Measurements from ENCODE around the gene SRD5A3.

SRD5A3 gene

DNA sequence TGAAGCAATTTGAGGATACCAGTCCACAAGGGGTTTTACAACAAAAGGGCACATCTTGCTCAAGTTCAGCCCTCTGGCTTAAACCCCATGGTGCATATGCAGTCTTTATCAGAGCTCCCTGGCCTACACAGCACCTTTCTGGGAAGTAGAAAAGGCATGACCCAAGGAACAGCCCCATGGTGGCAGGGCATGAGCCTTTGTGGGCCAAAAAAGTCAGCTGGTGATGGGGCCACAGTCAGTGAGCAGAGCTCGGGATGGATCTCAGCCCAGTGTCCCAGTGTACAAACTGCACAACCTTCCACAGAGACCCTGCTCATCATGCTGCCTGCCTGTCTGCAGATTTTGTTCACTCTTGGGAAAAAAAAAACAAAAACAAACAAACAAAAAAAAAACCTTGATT is 27.4 kb downstream of the SRD5A3 start:
- Histone ChIP-seq H3K79me2 (ENCODE audit: control insufficient read depth, insufficient read depth, low read length, unreplicated experiment) (no peaks in the 10 kb centered on the region), H3K4me1 (ENCODE audit: control insufficient read depth, insufficient read depth, low read length, unreplicated experiment) (no peaks in the 10 kb centered on the region), H3K36me3 (ENCODE audit: insufficient read depth, low read length) (no peaks in the 10 kb centered on the region), H2AFZ (ENCODE audit: low read length, unreplicated experiment) (no peak overlapping the region), H3K27ac (ENCODE audit: low read depth, low read length) (no peak overlapping the region), H3K4me3 (ENCODE audit: low read depth, low read length) (no peak overlapping the region), H3K27me3 (ENCODE audit: insufficient read depth, low read length) (no peaks in the 10 kb centered on the region)

DNA sequence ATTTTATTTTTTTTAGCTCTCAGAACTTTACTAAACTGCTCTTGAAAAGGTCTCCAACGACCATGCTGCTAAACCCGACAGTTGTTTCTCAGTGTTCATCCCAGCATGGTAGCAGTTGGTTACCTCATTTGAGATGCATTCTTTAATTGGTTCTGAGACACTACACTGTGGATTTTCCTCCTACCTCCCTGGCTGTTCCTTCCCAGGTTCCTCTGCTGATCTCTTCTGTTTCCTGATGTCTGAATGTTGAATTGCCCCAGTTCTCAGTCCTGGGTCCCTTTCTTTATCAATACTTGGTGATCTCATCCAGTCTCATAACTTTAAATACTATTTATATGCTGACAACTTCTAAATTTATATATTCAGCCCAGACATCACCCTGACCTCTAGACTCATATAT is 30.7 kb downstream of the SRD5A3 start:
- Histone ChIP-seq H3K36me3 (ENCODE audit: insufficient read depth, low read length) (no peaks in the 10 kb centered on the region), H3K27me3 (ENCODE audit: insufficient read depth, low read length) (no peaks in the 10 kb centered on the region), H2AFZ (ENCODE audit: low read length, unreplicated experiment) (no peak overlapping the region), H3K79me2 (ENCODE audit: control insufficient read depth, insufficient read depth, low read length, unreplicated experiment) (no peaks in the 10 kb centered on the region), H3K27ac (ENCODE audit: low read depth, low read length) (no peak overlapping the region), H3K4me3 (ENCODE audit: low read depth, low read length) (no peak overlapping the region), H3K4me1 (ENCODE audit: control insufficient read depth, insufficient read depth, low read length, unreplicated experiment) (peaks cover 4% of the 10 kb centered on the region)

DNA sequence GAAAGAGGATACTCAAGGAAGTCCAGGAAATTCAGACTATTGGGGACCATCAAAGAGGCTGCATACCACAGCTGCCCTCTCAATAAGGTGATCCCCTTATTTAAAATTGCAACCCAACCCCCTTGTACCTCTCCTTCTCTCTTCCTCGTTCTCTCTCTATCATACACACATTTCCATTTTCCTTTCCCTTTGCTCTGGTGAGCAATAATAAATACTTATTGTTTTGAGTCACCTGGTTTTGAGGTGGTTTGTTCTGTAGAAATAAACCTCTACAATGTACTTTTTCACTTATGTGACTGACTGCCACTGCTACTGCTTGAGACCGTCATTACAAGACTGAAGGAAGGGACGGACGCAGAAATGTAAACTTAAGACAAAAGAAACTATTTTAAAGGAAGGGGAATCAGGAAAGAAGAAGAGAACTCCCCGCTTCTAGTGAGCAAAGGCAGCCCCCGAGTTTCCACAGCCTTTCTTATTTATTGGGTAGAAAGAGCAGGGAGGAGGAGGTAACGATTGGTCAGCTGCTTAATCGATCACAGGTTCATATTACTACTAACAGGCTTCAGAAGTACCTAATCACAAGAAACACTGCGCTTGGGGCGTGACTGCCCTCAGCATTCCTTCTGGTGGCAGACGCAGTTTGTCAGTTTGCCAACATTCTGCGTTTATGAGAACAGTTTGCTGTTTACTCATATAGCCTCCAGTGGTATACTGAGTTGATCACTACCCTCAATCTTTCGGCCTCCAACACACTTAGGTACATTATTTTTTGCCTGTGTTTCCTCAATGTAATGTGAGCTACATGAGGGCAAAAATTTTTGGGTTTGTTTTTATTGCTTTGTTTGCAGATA is 32.8 kb downstream of the SRD5A3 start:
- no peak overlapping the region for H3K4me3 ChIP-seq (ENCODE audit: low read depth, low read length)
- no peaks in the 10 kb centered on the region for H3K36me3 ChIP-seq (ENCODE audit: insufficient read depth, low read length)
- no peaks in the 10 kb centered on the region for H3K79me2 ChIP-seq (ENCODE audit: control insufficient read depth, insufficient read depth, low read length, unreplicated experiment)
- peaks cover 10% of the 10 kb centered on the region for H3K4me1 ChIP-seq (ENCODE audit: control insufficient read depth, insufficient read depth, low read length, unreplicated experiment)
- no peak overlapping the region for H3K27ac ChIP-seq (ENCODE audit: low read depth, low read length)
- H3K27me3 ChIP-seq (ENCODE audit: insufficient read depth, low read length): no peaks in the 10 kb centered on the region
- H2AFZ ChIP-seq (ENCODE audit: low read length, unreplicated experiment): peak overlapping the region; percentile 62

DNA sequence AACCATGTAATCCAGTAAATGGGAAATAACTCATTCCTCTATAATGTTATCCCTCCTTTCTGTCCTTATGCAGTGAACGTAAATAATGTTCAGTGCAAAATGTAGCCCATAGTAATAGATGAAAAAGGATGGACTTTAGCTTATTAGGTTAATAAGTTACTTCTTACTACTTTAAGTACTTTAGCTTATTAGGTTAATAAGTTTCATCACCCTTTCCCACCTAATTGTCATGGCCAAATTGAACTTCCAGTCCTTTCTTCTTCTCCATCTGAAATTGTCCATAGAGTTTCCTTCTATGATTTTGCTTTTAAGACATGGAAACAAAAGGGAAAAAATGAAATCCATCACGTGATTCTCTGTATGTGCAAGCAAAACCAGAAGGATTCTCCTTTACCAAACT is 34.5 kb downstream of the SRD5A3 start:
- no peak overlapping the region for H3K27ac ChIP-seq (ENCODE audit: low read depth, low read length)
- H3K79me2 ChIP-seq (ENCODE audit: control insufficient read depth, insufficient read depth, low read length, unreplicated experiment): no peaks in the 10 kb centered on the region
- no peak overlapping the region for H3K4me3 ChIP-seq (ENCODE audit: low read depth, low read length)
- no peak overlapping the region for H2AFZ ChIP-seq (ENCODE audit: low read length, unreplicated experiment)
- no peaks in the 10 kb centered on the region for H3K36me3 ChIP-seq (ENCODE audit: insufficient read depth, low read length)
- H3K4me1 ChIP-seq (ENCODE audit: control insufficient read depth, insufficient read depth, low read length, unreplicated experiment): peaks cover 10% of the 10 kb centered on the region
- H3K27me3 ChIP-seq (ENCODE audit: insufficient read depth, low read length): no peaks in the 10 kb centered on the region

DNA sequence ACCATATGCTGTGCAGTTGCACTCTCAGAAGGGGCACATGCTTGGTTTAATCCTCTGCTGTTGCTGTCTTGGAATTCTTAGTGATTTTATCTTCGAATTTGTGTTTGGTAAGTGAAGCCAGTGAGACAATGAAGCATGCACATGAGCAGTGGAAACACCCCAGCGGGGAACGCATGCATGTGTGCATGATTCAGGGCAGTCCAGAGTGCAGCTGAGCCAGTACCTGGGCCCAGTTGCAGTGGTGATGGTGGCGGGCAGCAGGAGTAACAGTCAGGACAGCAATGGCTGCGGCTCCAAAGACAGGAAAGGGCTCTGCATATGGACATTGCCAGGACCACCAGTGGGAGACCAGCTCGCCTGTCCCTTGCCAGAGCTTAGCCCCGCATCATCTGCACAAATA is 35.5 kb downstream of the SRD5A3 start:
- H2AFZ ChIP-seq (ENCODE audit: low read length, unreplicated experiment): peak overlapping the region; percentile 94
- no peaks in the 10 kb centered on the region for H3K36me3 ChIP-seq (ENCODE audit: insufficient read depth, low read length)
- no peaks in the 10 kb centered on the region for H3K27me3 ChIP-seq (ENCODE audit: insufficient read depth, low read length)
- H3K4me3 ChIP-seq (ENCODE audit: low read depth, low read length): no peak overlapping the region
- H3K79me2 ChIP-seq (ENCODE audit: control insufficient read depth, insufficient read depth, low read length, unreplicated experiment): no peaks in the 10 kb centered on the region
- no peak overlapping the region for H3K27ac ChIP-seq (ENCODE audit: low read depth, low read length)
- peaks cover 10% of the 10 kb centered on the region for H3K4me1 ChIP-seq (ENCODE audit: control insufficient read depth, insufficient read depth, low read length, unreplicated experiment)

DNA sequence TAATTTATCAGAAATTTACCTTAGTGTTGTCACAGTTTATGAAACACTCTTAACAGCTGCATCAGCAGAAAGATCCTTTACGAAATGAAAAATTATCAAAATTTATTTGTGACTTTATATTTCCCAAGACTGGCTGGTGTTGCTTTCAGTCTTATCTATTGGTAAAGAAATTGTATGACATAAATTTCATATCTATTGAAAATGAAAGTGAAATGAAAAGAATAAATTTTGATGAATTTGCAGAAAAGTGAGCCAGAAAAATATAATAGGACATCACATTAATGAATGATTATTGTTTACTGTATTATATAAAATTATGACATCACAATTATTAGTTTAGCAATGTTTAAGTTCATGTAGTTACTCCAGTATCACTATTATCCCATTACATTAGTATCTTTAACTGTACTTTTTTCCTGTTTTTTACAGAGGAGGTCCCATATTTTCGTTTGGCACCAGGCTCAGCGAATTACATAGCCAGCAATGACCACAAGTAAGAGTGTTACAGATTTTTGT is 36.5 kb downstream of the SRD5A3 start:
- no peaks in the 10 kb centered on the region for H3K27me3 ChIP-seq (ENCODE audit: insufficient read depth, low read length)
- no peaks in the 10 kb centered on the region for H3K36me3 ChIP-seq (ENCODE audit: insufficient read depth, low read length)
- H3K4me3 ChIP-seq (ENCODE audit: low read depth, low read length): peak overlapping the region; percentile 48
- no peaks in the 10 kb centered on the region for H3K79me2 ChIP-seq (ENCODE audit: control insufficient read depth, insufficient read depth, low read length, unreplicated experiment)
- H3K27ac ChIP-seq (ENCODE audit: low read depth, low read length): no peak overlapping the region
- peak overlapping the region; percentile 94 for H2AFZ ChIP-seq (ENCODE audit: low read length, unreplicated experiment)
- peaks cover 10% of the 10 kb centered on the region for H3K4me1 ChIP-seq (ENCODE audit: control insufficient read depth, insufficient read depth, low read length, unreplicated experiment)

DNA sequence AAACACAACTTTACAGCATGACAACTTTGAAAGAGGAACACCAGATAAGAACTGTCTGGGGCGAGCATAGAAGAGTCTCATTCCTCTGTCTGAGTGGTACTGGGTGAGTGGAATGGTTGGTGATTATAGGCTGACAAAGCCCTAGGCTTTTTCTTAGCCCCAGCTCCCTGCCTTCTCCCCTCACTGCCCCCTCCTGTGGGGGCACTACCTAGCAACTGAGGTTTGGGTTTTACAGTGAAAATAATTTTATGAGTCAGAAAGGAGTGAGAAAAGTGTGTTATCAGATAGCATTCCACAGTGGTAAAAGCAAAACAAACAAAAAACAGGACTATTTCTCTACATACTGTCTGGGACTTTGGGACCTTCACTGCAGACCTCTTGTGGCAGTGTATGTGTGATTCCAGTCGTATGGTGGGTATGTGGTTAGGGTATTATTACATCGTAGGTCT is 39.2 kb downstream of the SRD5A3 start:
- Histone ChIP-seq H3K4me3 (ENCODE audit: low read depth, low read length) (no peak overlapping the region), H3K79me2 (ENCODE audit: control insufficient read depth, insufficient read depth, low read length, unreplicated experiment) (no peaks in the 10 kb centered on the region), H3K4me1 (ENCODE audit: control insufficient read depth, insufficient read depth, low read length, unreplicated experiment) (peaks cover 10% of the 10 kb centered on the region), H3K36me3 (ENCODE audit: insufficient read depth, low read length) (no peaks in the 10 kb centered on the region), H3K27ac (ENCODE audit: low read depth, low read length) (no peak overlapping the region), H3K27me3 (ENCODE audit: insufficient read depth, low read length) (no peaks in the 10 kb centered on the region), H2AFZ (ENCODE audit: low read length, unreplicated experiment) (no peak overlapping the region)

DNA sequence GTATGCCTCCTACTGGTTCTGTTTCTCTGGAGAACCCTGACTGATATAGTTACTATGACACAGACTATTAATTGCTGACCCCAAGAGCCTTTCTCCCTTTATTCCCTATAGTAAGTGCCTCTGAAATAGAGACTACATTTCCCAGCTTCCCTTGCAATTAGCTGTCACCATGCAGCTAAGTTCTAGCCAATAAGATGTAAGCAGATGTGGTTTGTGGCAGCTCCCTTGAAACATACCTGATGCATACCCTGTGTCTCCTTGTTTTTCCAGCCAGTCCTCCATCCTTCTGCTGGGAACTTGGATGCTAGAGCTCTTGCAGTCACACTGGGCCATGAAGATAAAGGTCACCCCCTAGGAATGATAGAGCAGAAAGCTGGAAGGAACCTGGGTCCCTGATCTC is 40.0 kb downstream of the SRD5A3 start:
- no peak overlapping the region for H3K4me3 ChIP-seq (ENCODE audit: low read depth, low read length)
- no peaks in the 10 kb centered on the region for H3K36me3 ChIP-seq (ENCODE audit: insufficient read depth, low read length)
- H3K27ac ChIP-seq (ENCODE audit: low read depth, low read length): no peak overlapping the region
- H3K4me1 ChIP-seq (ENCODE audit: control insufficient read depth, insufficient read depth, low read length, unreplicated experiment): peaks cover 10% of the 10 kb centered on the region
- H3K27me3 ChIP-seq (ENCODE audit: insufficient read depth, low read length): no peaks in the 10 kb centered on the region
- H2AFZ ChIP-seq (ENCODE audit: low read length, unreplicated experiment): no peak overlapping the region
- no peaks in the 10 kb centered on the region for H3K79me2 ChIP-seq (ENCODE audit: control insufficient read depth, insufficient read depth, low read length, unreplicated experiment)

DNA sequence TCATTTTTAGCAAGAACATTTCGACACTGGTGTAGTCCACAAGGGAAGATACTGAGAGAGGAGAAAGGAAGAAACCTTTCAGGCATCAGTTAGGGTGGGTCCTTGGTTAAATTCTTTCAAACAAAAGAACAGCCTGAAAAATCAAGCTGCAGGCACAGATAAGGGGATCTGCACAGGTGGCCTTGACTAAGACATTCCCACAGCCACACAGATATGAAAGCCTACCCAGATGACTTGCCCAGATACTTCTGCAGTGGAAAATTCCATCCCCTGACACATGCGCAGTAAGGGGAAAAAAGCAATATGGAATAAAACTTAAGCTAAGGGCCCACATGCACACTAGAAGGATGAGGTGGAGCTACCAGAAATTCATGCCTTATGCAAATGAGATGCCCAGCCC is 40.8 kb downstream of the SRD5A3 start:
- H3K27ac ChIP-seq (ENCODE audit: low read depth, low read length): no peak overlapping the region
- no peaks in the 10 kb centered on the region for H3K27me3 ChIP-seq (ENCODE audit: insufficient read depth, low read length)
- H3K79me2 ChIP-seq (ENCODE audit: control insufficient read depth, insufficient read depth, low read length, unreplicated experiment): no peaks in the 10 kb centered on the region
- H3K4me1 ChIP-seq (ENCODE audit: control insufficient read depth, insufficient read depth, low read length, unreplicated experiment): peaks cover 5% of the 10 kb centered on the region
- H3K4me3 ChIP-seq (ENCODE audit: low read depth, low read length): no peak overlapping the region
- H3K36me3 ChIP-seq (ENCODE audit: insufficient read depth, low read length): no peaks in the 10 kb centered on the region
- H2AFZ ChIP-seq (ENCODE audit: low read length, unreplicated experiment): no peak overlapping the region

DNA sequence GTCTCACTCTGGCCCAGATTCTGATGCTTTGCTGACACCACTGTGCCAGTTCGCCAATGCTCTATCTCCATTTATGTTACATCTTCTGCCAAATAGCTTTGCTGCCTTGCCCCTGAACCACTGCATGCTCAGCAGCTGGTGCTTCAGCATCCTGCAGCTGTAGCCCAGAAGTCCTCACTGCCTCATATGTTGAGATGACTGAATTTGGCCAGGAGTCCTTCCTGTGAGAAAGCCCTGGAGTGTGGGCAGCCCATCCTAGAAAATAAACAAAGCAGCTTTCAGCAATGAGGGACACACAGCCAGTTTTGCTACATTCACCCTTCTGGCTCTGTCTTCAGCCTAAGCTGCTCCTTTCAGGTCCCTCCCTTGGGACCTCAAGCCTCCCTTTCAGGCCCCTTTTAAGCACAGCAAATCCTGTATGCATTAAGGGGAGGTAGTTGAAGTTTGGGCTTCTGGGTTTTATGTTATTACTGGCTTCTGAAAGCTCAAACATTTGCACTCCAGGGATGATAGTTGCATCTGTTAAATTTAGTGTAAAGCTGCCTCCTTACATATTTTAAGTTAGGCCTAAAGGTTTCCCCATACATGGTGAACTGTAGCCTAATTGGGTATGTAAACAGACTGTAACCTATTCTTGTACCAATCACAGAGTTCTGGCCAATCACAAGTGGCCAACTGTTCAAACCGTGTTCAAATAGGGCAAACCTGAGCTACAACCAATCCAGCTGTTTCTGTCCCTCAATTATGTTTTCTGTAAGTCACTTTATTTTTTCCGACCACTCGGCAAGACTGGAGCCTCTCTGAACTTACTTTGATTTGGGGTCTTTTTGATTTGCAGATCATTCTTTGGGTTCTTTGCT is 47.6 kb downstream of the SRD5A3 start:
- H3K36me3 ChIP-seq (ENCODE audit: insufficient read depth, low read length): 0 out of 2 replicates have a peak, but pooled peaks cover under 1% of the 10 kb centered on the region
- H3K4me3 ChIP-seq (ENCODE audit: low read depth, low read length): no peak overlapping the region
- no peak overlapping the region for H3K27ac ChIP-seq (ENCODE audit: low read depth, low read length)
- no peaks in the 10 kb centered on the region for H3K27me3 ChIP-seq (ENCODE audit: insufficient read depth, low read length)
- H3K4me1 ChIP-seq (ENCODE audit: control insufficient read depth, insufficient read depth, low read length, unreplicated experiment): peaks cover 10% of the 10 kb centered on the region
- H2AFZ ChIP-seq (ENCODE audit: low read length, unreplicated experiment): no peak overlapping the region
- H3K79me2 ChIP-seq (ENCODE audit: control insufficient read depth, insufficient read depth, low read length, unreplicated experiment): peaks cover 33% of the 10 kb centered on the region

Data from ACC112 (cell line).